Middle frontal gyrus (tissue), 1 donor: ENCODE results near the gene GET3.

Source experiments
- DNase-seq: peaks from one replicate; pipeline ENCODE4 v3.0.0-alpha.2; 2015; ENCODE audit warnings: low spot score; ENCODE audit errors: extremely low spot score

Gene GET3

GRCh38 chr19:12751635-12752034 is 14.3 kb downstream of the GET3 start, which contains the start of gene BEST2:
Gene BEST2 (plus strand): TSS chr19:12751791. CDS start chr19:12752593, 802 bp downstream.
- no peak for DNase-seq

DNA sequence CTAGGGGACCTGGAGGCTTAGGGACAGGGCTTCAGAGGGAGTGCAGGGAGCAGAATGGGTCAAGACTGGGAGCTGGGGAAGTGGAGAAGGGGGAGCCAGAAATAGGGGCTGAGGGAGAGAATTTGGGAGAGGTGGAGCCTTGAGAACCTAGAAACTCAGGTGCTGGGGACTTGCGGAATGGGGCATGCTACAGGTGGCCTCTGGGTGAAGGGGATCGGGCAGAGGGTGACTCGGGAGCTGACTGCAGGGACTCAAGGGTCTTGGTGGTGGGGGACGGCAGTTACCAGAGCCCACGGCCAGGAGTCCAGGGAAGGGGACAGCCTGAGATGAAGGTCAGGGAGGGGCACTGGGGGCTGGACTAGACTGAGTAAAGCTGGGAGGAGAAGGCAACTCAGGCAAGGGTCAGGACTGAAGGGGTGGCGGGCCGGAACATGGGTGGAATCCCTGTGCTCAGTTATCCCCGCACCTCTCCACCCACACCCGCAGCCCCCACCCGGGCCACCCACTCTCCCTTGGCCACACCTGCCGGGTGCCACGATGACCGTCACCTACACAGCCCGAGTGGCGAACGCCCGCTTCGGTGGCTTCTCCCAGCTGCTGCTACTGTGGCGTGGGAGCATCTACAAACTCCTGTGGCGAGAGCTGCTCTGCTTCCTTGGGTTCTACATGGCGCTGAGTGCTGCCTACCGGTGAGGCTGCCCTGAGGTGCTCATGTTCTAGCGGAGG is 14.9 kb downstream of the GET3 start:
- DNase-seq = no peak

- DNase-seq = no peak
Observed at GRCh38 chr19:12754465-12755196, 17.3 kb downstream of the GET3 start.

- no peak for DNase-seq
Observed at GRCh38 chr19:12756150-12756883, 19.0 kb downstream of the GET3 start.

DNA sequence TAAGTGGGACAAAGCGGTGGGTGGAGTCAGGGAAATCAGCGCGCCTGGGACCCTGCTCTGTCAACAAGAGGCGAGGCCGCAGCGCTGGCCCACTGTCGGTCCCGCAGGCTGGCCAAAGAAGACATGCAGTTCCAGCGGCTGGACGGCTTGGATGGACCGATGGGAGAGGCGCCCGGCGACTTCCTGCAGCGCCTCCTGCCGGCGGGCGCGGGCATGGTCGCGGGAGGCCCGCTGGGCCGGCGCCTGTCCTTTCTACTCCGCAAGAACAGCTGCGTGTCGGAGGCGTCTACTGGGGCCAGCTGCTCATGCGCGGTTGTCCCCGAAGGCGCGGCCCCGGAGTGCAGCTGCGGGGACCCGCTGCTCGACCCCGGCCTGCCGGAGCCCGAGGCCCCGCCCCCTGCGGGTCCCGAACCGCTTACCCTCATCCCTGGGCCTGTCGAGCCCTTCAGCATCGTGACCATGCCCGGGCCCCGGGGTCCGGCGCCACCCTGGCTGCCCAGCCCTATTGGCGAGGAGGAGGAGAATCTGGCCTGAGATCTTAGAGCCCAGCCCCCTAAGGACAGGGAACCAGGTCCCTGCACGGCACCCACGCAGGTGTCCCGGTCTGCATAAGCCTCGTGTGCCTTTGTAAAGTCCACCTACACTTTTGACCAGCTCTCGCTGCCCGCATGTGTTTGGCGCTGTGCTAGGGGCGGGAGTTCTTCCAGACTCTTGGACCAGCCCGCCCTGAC is 20.4 kb downstream of the GET3 start:
- no peak for DNase-seq

- no peak for DNase-seq
Observed at GRCh38 chr19:12759686-12760085, 22.4 kb downstream of the GET3 start.

DNA sequence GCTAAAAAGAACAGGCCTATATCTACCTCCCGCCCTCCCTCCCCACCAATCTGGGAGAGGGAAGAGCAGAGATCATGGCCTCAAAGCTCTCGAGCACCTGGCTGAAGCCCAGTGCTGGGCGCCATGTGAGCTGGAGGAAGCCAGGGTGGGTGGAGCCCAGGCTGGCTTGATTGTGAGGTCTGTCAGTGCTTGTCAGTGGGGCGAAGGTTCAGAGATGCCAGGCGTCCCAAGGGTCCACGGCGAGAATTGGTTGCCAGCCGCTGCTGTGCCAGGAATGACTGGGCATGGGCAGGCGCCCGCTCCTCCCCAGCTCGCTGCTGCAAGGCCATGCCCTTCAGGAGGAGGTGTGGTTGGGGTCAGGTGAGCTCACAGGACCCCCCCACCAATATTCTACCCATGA is 25.8 kb downstream of the GET3 start:
- no peak for DNase-seq

- no peak for DNase-seq
Observed at GRCh38 chr19:12764698-12765097, 27.4 kb downstream of the GET3 start.

GRCh38 chr19:12766051-12766521 is 28.8 kb downstream of the GET3 start:
- no peak for DNase-seq

- DNase-seq = no peak
Observed at GRCh38 chr19:12767150-12767549, 29.9 kb downstream of the GET3 start.

GRCh38 chr19:12767666-12768065 is 30.4 kb downstream of the GET3 start:
- DNase-seq = no peak

GRCh38 chr19:12769689-12770088 is 32.4 kb downstream of the GET3 start:
- no peak for DNase-seq

DNA sequence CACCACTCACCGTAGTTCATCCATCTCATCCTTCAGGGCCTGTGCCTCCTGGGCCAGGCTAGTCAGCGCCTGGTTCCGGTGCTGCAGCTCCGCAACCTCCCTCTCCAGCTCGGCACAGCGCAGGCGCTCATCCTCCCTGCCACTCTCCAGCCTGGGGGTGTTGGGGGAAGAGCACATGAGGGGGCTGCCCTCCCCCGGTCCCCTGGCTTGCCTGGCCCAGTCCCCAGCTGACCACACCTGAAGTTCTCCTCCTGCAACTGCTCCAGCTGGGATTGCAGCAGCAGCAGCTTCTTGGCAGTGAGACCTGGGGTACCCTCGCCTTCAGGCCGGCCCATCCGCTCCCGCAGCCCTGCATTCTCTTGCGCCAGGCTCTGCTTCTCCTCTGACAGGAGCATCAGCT is 33.6 kb downstream of the GET3 start:
- no peak for DNase-seq

DNA sequence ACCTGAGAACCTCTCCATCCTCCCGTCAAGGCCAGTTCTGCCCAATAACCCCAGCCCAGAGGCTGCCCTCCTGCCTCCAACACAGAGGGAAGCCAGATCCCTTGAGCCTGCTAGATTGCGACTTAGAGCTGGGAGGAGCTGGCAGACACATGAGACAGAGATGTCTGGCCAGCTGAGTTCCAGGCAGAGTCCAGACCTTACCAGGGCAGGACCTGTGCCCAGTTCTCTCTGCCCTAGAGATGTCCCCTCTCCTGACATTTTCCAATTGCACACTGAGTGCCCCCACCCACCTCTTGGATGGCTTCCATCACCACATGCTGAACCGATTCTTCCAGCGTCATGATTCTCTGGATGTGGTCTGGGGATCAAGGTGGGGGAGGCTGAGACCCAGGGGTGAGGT is 35.0 kb downstream of the GET3 start:
- DNase-seq = no peak

GRCh38 chr19:12773571-12773970 is 36.3 kb downstream of the GET3 start:
- no peak for DNase-seq

GRCh38 chr19:12774588-12775555 is 37.6 kb downstream of the GET3 start, which contains the start of gene HOOK2:
Gene HOOK2 (minus strand): TSS chr19:12775552. CDS start chr19:12775449, 103 bp downstream.
- DNase-seq = no peak

DNA sequence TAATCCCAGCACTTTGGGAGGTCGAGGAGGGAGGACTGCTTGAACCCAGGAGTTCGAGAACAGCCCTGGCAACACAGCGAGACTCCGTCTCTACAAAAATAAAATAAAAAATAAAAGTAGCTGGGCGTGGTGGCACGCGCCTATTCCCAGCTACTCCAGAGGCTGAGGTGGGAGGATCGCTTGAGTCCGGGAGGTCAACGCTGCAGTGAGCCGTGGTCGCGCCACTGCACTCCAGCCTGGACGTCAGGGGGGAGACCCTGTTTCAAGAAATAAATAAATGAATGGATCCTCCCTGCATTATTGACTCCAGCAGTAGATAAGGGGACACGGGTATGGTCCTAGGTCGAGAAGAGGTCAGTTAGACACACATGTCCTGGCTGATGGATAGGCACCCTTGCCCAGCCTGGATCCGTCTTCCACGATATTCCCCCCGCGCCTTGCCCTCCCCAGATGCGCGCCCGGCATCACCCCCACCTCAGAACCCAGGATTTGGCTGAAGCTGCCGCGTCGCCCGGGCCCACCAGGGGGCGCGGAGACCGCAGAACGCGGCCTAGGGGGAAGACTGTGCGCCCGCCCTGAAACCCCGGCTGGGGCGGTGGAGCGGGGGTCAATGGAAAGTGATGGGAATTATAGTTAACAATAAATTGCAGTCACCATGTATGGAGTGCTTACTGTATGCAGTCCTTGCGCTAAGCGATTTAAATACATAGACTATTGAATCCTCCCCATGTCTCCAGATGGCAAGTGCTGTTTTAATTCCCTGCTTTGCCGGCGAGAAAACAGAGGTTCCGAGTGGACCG is 40.1 kb downstream of the GET3 start:
- peak; percentile 70 for DNase-seq

GRCh38 chr19:12778017-12778904 is 41.0 kb downstream of the GET3 start:
- no peak for DNase-seq

DNA sequence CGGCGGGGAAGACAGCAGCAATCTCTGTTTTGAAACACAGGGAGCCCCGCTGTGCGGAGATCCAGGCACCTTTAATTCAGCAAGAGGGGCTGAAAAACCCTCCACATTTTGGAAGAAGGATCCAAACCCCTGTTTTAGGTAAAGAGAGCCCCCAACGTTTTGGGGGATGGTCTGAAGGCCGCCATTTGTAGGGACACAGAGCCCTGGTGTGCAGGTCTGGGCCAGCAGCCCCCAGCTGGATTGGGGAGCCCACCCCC is 41.5 kb downstream of the GET3 start:
- DNase-seq = no peak
